PC-3 (cell line): ENCODE data around the gene VGLL3.

Experiments used
- CTCF ChIP-seq: fragments of 300-600 bp; sonication (generic); conservative IDR thresholded peaks from 2 replicates; pipeline ENCODE4 v1.5.1; 2017; ENCODE audit warnings: antibody characterized with exemption, low read depth, mild to moderate bottlenecking, low read length
- EZH2 ChIP-seq: fragments of 300-600 bp; sonication (generic); IDR thresholded peaks from one replicate; pipeline ENCODE4 v1.6.1; 2017; ENCODE audit warnings: antibody characterized with exemption, mild to moderate bottlenecking, low read length; ENCODE audit not compliant: unreplicated experiment
- EZH2phosphoT487 ChIP-seq: fragments of 300-600 bp; sonication (generic); IDR thresholded peaks from 2 replicates; pipeline ENCODE4 v1.6.1; 2018; ENCODE audit warnings: mild to moderate bottlenecking, antibody characterized with exemption, low read length, borderline replicate concordance

DNA sequence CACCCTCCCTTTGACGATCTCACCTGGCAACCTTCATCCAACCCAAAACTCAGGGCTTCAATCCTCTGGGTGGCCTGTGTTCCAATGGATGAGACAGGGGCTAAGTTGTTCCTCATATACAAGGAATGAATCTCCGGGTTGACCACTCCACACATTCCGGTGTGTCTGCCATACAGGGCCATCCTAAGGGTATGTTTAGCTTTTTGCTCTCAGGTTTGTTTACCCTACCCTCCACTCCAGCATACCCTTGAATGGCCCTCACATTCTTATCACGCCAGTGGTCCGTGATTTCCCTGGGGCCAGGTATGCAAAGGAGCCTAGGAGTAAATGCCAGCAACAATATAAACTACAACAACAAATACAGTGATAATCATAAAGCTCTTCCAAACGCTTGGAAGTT lies 45.7 kb upstream of the VGLL3 start:
- TF ChIP-seq CTCF (no peak), EZH2phosphoT487 (no peak), EZH2 (no peak)
